ENCODE results near the gene MITF. TPM values are rescaled to one million over a fixed set of nuclear protein-coding genes. Genes with fewer than 3 reads are reported as not detected.

Gene MITF
- total RNA-seq, 1 donor = 6.1 TPM

DNA sequence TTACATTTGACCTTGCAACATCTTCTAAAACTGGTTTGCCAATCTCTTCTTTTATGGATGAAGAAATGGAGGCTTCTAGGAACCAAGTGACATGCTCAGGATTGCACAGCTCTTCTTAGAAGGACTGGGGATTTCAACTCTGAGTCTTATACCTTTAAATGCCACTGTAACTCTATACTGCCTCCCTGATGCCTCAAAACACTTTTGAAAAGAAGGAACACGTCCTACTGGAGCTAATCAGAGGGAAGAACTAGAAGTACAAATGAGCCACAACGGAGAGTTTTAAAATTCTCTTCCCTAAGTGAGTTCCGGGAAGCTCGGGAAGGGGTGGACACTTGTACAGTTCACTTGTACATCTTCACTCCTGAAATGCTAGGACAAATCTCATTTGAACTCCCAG is 949 bp upstream of the MITF start:
- peak; percentile 20 for DNase-seq (ENCODE audit: low read depth)
- peak overlapping the region; percentile 71 for H3K4me3 ChIP-seq (ENCODE audit: low read depth, low read length)

GRCh38 chr3:69738859-69739203 is 433 bp upstream of the MITF start:
- TF ChIP-seq, protein P1, sequence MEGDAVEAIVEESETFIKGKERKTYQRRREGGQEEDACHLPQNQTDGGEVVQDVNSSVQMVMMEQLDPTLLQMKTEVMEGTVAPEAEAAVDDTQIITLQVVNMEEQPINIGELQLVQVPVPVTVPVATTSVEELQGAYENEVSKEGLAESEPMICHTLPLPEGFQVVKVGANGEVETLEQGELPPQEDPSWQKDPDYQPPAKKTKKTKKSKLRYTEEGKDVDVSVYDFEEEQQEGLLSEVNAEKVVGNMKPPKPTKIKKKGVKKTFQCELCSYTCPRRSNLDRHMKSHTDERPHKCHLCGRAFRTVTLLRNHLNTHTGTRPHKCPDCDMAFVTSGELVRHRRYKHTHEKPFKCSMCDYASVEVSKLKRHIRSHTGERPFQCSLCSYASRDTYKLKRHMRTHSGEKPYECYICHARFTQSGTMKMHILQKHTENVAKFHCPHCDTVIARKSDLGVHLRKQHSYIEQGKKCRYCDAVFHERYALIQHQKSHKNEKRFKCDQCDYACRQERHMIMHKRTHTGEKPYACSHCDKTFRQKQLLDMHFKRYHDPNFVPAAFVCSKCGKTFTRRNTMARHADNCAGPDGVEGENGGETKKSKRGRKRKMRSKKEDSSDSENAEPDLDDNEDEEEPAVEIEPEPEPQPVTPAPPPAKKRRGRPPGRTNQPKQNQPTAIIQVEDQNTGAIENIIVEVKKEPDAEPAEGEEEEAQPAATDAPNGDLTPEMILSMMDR (IDR thresholded peaks at IDR 0.05; ENCODE audit: insufficient read depth, low read length) = no peak
- DNase-seq (ENCODE audit: low read depth) = no peak
- peak overlapping the region; percentile 71 for H3K4me3 ChIP-seq (ENCODE audit: low read depth, low read length)

More for the DNA sequence above, 949 bp upstream of the MITF start:
- TF ChIP-seq, protein P1 (IDR thresholded peaks at IDR 0.05; ENCODE audit: insufficient read depth, low read length) = no peak

DNA sequence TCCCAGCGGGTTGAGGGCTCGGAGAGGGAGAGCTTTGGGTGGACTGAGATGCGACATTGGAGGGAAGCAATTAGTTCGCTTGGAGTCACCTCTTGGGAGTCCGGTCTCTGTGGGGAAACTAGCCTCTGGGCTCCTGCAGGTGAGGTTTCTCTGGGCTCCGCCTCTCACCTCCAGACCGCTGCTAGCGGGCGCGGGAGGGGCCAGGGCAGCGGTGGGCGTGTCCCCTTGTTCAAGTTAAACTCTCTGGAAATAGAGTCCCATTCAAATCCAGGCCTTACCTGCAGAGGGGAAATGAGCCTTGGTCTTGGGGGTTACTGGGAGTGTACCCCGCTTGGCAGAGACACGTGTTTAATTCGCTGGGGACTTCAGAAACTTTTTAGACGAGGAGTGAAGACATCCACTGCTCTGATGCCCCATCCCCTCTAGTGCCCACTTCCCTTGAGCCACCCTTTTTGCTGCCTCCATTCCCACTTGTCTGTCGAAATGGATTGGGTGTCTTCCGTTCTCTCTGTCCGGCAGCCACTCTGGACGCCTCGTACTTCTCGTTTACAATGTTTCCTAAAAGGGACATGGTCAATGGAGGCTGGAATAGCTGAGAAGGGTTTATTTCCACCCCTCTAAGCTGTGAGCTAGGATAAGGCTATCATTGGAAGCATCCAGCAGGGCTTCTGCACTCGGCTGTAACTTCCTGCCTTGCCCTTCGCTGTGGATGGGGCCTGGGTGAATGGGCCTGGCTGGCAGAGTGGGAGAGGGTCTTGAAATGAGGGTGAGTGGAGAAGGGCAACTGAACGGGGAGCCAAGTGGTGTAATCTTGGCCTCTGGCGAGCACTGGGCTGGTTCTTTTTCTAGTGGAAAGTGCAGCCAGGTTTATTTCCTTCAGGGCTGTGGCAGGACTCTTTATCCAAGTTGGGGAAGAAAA is 1.1 kb downstream of the MITF start:
- H3K4me3 ChIP-seq (ENCODE audit: low read depth, low read length) = peak overlapping the region; percentile 84
- TF ChIP-seq, protein P1 (IDR thresholded peaks at IDR 0.05; ENCODE audit: insufficient read depth, low read length) = no peak
- no peak for DNase-seq (ENCODE audit: low read depth)

- H3K4me3 ChIP-seq (ENCODE audit: low read depth, low read length) = no peak overlapping the region
These were observed 1.9 kb downstream of the MITF start for GRCh38 chr3:69741032-69741767.

GRCh38 chr3:69742391-69742790 is 3.1 kb downstream of the MITF start:
- H3K4me3 ChIP-seq (ENCODE audit: low read depth, low read length) = no peak overlapping the region
- TF ChIP-seq, protein P1 (IDR thresholded peaks at IDR 0.05; ENCODE audit: insufficient read depth, low read length) = no peak
- no peak for DNase-seq (ENCODE audit: low read depth)

More at GRCh38 chr3:69741032-69741767, 1.9 kb downstream of the MITF start:
- DNase-seq (ENCODE audit: low read depth) = no peak
- TF ChIP-seq, protein P1 (IDR thresholded peaks at IDR 0.05; ENCODE audit: insufficient read depth, low read length) = no peak

DNA sequence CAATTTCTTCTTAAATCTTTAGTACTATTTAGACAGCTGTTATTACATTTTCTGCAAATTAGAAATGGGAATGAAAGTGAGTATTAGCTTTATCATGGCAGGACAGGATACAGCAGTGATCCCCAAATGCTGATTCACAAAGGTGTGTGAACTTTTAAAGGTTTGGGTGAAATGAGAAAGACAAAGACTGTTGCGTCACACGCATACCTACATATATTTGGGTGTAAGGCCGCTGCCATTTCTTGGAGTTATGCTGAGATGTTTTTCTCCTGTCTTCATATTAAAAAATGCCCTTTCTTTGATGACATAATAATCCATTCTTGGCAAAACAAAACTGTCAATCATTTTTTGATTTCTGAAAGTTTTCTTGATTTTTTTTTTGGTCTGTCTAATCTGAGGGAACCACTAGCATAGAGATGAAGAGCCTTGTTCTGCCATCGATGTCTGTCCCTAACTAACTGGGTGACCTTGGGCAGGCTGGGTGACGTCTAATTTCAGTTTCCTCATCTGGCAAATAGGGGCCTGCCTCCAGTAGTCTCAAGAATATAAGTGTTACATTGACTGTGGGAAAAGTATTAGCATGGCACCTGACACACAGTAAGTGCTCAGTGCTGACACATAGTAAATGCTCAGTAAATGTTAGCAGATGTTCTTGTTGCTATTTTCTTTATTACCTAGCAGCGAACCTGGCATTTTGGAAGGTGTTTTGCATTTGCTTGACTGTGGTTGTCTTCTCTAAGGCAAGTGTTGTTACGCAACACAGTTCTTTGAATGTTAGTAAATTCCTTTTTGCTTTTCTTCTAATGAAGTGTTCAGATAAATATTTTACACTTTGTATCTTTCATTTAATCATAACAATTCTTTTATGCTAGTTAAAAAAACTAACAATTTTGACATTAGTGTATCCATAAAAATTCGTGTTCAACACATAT is 5.0 kb downstream of the MITF start:
- TF ChIP-seq, protein P1 (IDR thresholded peaks at IDR 0.05; ENCODE audit: insufficient read depth, low read length) = no peak
- no peak for DNase-seq (ENCODE audit: low read depth)
- H3K4me3 ChIP-seq (ENCODE audit: low read depth, low read length) = no peak overlapping the region
